C1 segment of cervical spinal cord (tissue), 14 donors: ENCODE measurements around the gene SFXN1.

ENCODE experiments used
- DNase-seq, 14 donors: peaks; one replicate each; lab custom pipeline; 2025; lab: John Stamatoyannopoulos, UW

Gene SFXN1

DNA sequence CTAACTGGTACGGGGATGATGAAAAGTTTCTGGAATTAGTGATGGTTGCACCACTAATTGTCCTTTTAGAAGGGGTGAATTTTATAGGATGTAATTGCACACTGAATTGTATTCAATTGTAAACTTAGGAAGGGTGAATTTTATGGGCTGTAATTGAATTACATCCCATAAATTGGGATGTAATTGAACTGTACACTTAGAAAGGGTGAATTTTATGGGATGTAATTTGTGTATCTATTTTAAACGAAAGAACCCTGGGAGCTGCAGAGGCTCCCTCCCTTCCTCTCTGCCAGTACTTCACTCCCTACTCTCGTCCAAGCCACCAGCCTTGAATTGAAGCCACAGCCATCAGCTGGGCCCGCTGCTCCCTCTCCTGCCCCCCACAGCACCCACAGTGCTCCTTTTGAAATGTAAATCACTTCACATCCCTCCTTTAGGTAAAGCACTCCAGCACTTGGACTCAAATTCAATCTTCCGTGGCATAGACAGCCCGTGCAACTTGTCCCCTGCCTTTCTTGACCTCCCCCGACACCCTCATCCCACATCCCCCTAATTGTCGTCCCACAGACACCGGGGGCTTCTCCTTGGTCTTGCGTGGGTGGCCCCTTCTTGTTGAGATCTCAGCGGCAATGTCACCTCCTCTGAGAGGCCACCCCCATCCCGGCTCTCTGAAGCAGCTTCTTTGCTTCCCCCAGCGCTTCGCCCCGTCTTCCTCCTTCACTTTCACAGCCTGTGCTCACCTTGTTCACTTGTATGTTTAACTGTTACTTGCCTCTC lies 95.3 kb downstream of the SFXN1 start:
- no peak for DNase-seq

DNA sequence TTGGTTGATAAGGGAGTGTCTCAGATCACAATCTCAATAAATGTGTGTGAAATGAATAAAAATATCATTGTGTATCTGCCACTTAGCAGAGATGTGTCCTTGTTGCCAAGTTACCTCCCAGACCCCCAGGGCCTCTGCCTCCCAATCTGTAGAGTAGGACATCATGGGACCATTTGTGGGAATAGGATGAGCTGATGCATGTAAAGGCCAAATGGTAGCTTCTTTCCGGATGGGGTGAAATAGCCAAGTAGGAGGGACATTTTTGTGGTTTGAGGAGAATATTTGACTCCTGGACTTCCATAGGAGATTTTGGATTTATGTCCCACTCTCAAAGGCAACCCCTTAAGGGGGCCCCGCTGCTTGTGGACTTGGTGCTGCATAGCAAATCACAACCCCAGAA lies 96.9 kb downstream of the SFXN1 start:
- no peak for DNase-seq

DNA sequence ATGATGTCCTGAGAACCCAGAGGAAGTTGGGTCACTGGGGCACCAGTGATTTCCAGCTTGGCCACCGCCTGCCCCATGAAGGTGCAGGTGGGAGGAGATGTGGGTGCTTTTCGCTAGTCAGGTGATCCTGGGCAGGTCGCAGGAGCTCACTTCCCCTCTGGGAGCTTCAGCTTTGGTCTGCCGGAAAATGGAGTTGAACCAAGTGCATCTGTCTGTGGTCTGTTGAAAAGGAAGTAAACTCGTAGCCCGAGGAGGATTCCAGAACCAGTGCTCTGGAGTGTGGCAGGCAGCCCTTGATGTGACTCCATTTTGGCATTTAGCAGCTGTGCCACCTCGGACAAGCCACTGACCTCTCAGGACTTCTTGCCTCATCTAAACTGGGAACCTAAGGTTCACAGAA lies 97.7 kb downstream of the SFXN1 start:
- DNase-seq = no peak

DNA sequence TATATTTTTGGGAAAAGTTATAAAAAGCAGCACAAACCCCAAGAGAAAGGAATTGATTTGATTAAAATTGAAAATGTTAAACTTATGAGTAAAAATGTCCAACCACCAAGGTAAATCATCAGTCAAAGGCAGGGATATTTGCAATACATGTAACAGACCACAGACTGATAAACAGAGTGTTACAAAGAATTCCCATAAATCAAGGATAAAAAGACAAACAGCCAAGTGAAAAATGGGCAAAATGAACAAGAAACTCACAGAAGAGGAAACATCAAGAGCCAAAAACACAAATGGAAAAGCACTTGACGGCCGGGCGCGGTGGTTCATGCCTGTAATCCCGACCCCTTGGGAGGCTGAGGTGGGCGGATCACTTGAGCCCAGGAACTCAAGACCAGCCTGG lies 98.2 kb downstream of the SFXN1 start:
- no peak for DNase-seq
